Measurements from ENCODE around the gene HES1. TPM values are rescaled to one million over a fixed set of nuclear protein-coding genes. Genes with fewer than 3 reads are reported as not detected.
A peak's percentile ranks its signal among the peaks of the same experiment; 100 is the strongest.

Gene HES1
- total RNA-seq, 2 donors from 2014 or later: 102 TPM

GRCh38 chr3:194134757-194135515, 1.0 kb upstream of the HES1 start:
- Histone ChIP-seq H3K4me1 (no peaks in the 10 kb centered on the region), H3K36me3 (no peaks in the 10 kb centered on the region), H3K27me3 (no peaks in the 10 kb centered on the region), H3K9ac (ENCODE audit: low read depth in 2 of 2, low read length in 2 of 2) (peak overlapping the region; percentile 81 to 89), H3K9me3 (no peaks in the 10 kb centered on the region), H3K4me3 (peak overlapping the region; percentile 54), H3K27ac (peak overlapping the region; percentile 89)
- intact Hi-C loops (cut with DNase I): loop anchor here (10.0 kb wide), 3 partner anchors 60 to 250 kb away; no protein-coding TSS in a partner anchor
- DNase-seq: peak; percentile 94
- TF ChIP-seq CTCF (IDR thresholded peaks at IDR 0.05): no peak

- H3K9me3 ChIP-seq: no peaks in the 10 kb centered on the region
- peak overlapping the region; percentile 89 for H3K27ac ChIP-seq
- peaks cover 3% of the 10 kb centered on the region for H3K4me1 ChIP-seq
- peak overlapping the region; percentile 73 to 89 for H3K9ac ChIP-seq (ENCODE audit: low read depth in 2 of 2, low read length in 2 of 2)
- TF ChIP-seq CTCF (IDR thresholded peaks at IDR 0.05): no peak
- no peaks in the 10 kb centered on the region for H3K27me3 ChIP-seq
- H3K36me3 ChIP-seq: no peaks in the 10 kb centered on the region
- H3K4me3 ChIP-seq: peak overlapping the region; percentile 54
- intact Hi-C loops (cut with DNase I): loop anchor here (10.0 kb wide), 3 partner anchors 61 to 251 kb away; no protein-coding TSS in a partner anchor
- no peak for DNase-seq
These were observed 487 bp upstream of the HES1 start for GRCh38 chr3:194135516-194135805.

GRCh38 chr3:194136519-194137007, 615 bp downstream of the HES1 start:
- Histone ChIP-seq H3K27ac (peak overlapping the region; percentile 84), H3K27me3 (no peaks in the 10 kb centered on the region), H3K4me1 (peaks cover 3% of the 10 kb centered on the region), H3K36me3 (no peaks in the 10 kb centered on the region), H3K9ac (ENCODE audit: low read depth in 2 of 2, low read length in 2 of 2) (peak overlapping the region; percentile 83 to 97), H3K9me3 (no peaks in the 10 kb centered on the region), H3K4me3 (peak overlapping the region; percentile 54)
- no peak for DNase-seq
- TF ChIP-seq CTCF (IDR thresholded peaks at IDR 0.05): no peak
- intact Hi-C loops (cut with DNase I): loop anchor here (2.0 to 10.0 kb wide), 4 partner anchors 62 to 356 kb away; no protein-coding TSS in a partner anchor

GRCh38 chr3:194137008-194137505, 1.1 kb downstream of the HES1 start:
- Histone ChIP-seq H3K4me3 (peak overlapping the region; percentile 54), H3K36me3 (no peaks in the 10 kb centered on the region), H3K27ac (peak overlapping the region; percentile 84), H3K9me3 (no peaks in the 10 kb centered on the region), H3K27me3 (no peaks in the 10 kb centered on the region), H3K4me1 (peaks cover 6% of the 10 kb centered on the region), H3K9ac (ENCODE audit: low read depth in 2 of 2, low read length in 2 of 2) (peak overlapping the region; percentile 83 to 97)
- intact Hi-C loops (cut with DNase I): loop anchor here (2.0 to 10.0 kb wide), 4 partner anchors 62 to 356 kb away; no protein-coding TSS in a partner anchor
- peak; percentile 75 for DNase-seq
- TF ChIP-seq CTCF (IDR thresholded peaks at IDR 0.05): no peak

- peak; percentile 57 for DNase-seq
- Histone ChIP-seq H3K9me3 (no peaks in the 10 kb centered on the region), H3K36me3 (no peaks in the 10 kb centered on the region), H3K4me3 (peak overlapping the region; percentile 54), H3K27ac (peak overlapping the region; percentile 84), H3K9ac (ENCODE audit: low read depth in 2 of 2, low read length in 2 of 2) (peak overlapping the region; percentile 83 to 97), H3K27me3 (no peaks in the 10 kb centered on the region), H3K4me1 (peaks cover 6% of the 10 kb centered on the region)
- intact Hi-C loops (cut with DNase I): loop anchor here (2.0 to 10.0 kb wide), 4 partner anchors 63 to 357 kb away; no protein-coding TSS in a partner anchor
- TF ChIP-seq CTCF (IDR thresholded peaks at IDR 0.05): no peak
These were observed 1.8 kb downstream of the HES1 start for GRCh38 chr3:194137506-194138474.

Data from colonic mucosa (tissue), 4 donors.